Right cardiac atrium (tissue), 5 donors: ENCODE data around the gene USP11. TPM values are rescaled to one million over a fixed set of nuclear protein-coding genes. Genes with fewer than 3 reads are reported as not detected.

ENCODE experiments used
- ATAC-seq, 2 donors: fragments of 200-7000 bp; cut with Tn5 transposase; one replicate each; pipeline versions ENCODE4 v1.8.0 to v1.9.1; 2020; ENCODE audit warnings: moderate library complexity in 2 of 2, mild to moderate bottlenecking in 1 of 2
- DNase-seq, 3 donors: peaks; one replicate each; pipeline ENCODE4 v3.0.0-alpha.2; 2020
- H3K27ac ChIP-seq: one replicate; pipeline ENCODE4 v1.5.1; 2013; ENCODE audit warnings: mild to moderate bottlenecking, low read length, control low read depth, moderate library complexity
- H3K27me3 ChIP-seq: one replicate; pipeline ENCODE4 v1.6.1; 2013; ENCODE audit not compliant: control insufficient read depth, insufficient read depth
- H3K4me1 ChIP-seq: one replicate; pipeline ENCODE4 v1.6.1; 2013; ENCODE audit warnings: low read length; ENCODE audit not compliant: control insufficient read depth, insufficient read depth
- H3K4me3 ChIP-seq: one replicate; pipeline ENCODE4 v1.5.1; 2013; ENCODE audit warnings: low read length, control low read depth
- H3K9me3 ChIP-seq: one replicate; pipeline ENCODE4 v1.6.1; 2013; ENCODE audit warnings: low read length; ENCODE audit not compliant: control insufficient read depth
- WGBS: extraction: QIAGEN DNeasy Blood & Tissue Kit; methylation state at CpG from one replicate; pipeline ENCODE4 v1.1.7; 2013; 5-methylcytosine and 5-hydroxymethylcytosine counted together
- intact Hi-C, 4 donors: fragments of 100-400 bp; cut with DNase I; formaldehyde crosslinking; loops; one replicate each; pipeline versions ENCODE4 v1.11.0 to v1.14.0; 2022 to 2023
- polyA plus RNA-seq: library from polyadenylated mRNA; stranded (reverse); fragments of 200-250 nt; gene quantifications from one replicate; pipeline ENCODE4 v1.2.3, GENCODE V29; 2013
- total RNA-seq, 4 donors: library from RNA; stranded (reverse); fragmentation: NEBNext Ultra II Directional; extraction: Animal tissue kit (Norgen Biotek cat#: 25700); gene quantifications; one replicate each; pipeline ENCODE4 v1.2.1, GENCODE V29; 2021
- donor health status: healthy with polysubstance abuse.
- donor health status: DM: no; HTN: yes; CAD: no.
- donor health status: DM: no; HTN: no; CAD: no.
- donor health status: DM: no; HTN: yes; CAD: no; lungs with severe emphysema.
- donor health status: DM: yes; HTN: yes; CAD: no.

Gene USP11
- total and polyA plus RNA-seq, 5 donors, result 28.3 to 70.4 (median 59.9) TPM

GRCh38 chrX:47226531-47227333 lies 6.1 kb upstream of the USP11 start:
- no peaks in the 10 kb centered on the region for H3K27me3 ChIP-seq
- H3K27ac ChIP-seq, result no peak overlapping the region
- DNase-seq (no peak), ATAC-seq (no peak)
- 85% methylated on average over 19 of the region's 19 CpGs for WGBS
- H3K9me3 ChIP-seq, result no peaks in the 10 kb centered on the region
- H3K4me3 ChIP-seq, result no peak overlapping the region
- H3K4me1 ChIP-seq, result no peaks in the 10 kb centered on the region
- intact Hi-C loops, result no loop called here

DNA sequence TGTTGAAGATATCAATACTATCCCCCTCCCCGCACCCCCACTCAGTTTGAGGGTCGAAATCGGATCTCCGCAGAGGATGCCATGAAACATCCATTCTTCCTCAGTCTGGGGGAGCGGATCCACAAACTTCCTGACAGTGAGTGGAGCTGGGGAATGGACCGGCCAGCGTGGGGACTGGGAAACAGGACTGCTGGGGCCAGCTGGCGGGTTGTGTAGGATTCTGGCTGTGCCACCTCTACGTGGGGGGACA lies 5.5 kb upstream of the USP11 start:
- DNase-seq (no peak), ATAC-seq (no peak)
- 86% methylated on average over 9 of the region's 9 CpGs for WGBS
- no peak overlapping the region for H3K27ac ChIP-seq
- no peak overlapping the region for H3K4me3 ChIP-seq
- intact Hi-C loops, result no loop called here
- H3K9me3 ChIP-seq, result no peaks in the 10 kb centered on the region
- no peaks in the 10 kb centered on the region for H3K4me1 ChIP-seq
- H3K27me3 ChIP-seq, result no peaks in the 10 kb centered on the region

GRCh38 chrX:47228550-47229270 lies 4.1 kb upstream of the USP11 start:
- no peaks in the 10 kb centered on the region for H3K27me3 ChIP-seq
- intact Hi-C loops, result no loop called here
- peaks cover 2% of the 10 kb centered on the region for H3K4me1 ChIP-seq
- no peaks in the 10 kb centered on the region for H3K9me3 ChIP-seq
- H3K27ac ChIP-seq, result no peak overlapping the region
- WGBS, result 91% methylated on average over 12 of the region's 12 CpGs
- ATAC-seq (no peak), DNase-seq (no peak)
- no peak overlapping the region for H3K4me3 ChIP-seq

GRCh38 chrX:47229427-47229826 lies 3.4 kb upstream of the USP11 start:
- Histone ChIP-seq H3K27me3 (no peaks in the 10 kb centered on the region), H3K27ac (no peak overlapping the region), H3K9me3 (no peaks in the 10 kb centered on the region), H3K4me1 (peaks cover 2% of the 10 kb centered on the region), H3K4me3 (no peak overlapping the region)
- DNase-seq, result no peak
- intact Hi-C loops, result no loop called here
- no peak for ATAC-seq
- 95% methylated on average over 6 of the region's 6 CpGs for WGBS

GRCh38 chrX:47230136-47230868 lies 2.5 kb upstream of the USP11 start:
- H3K27ac ChIP-seq, result no peak overlapping the region
- no peak overlapping the region for H3K4me3 ChIP-seq
- peaks cover 2% of the 10 kb centered on the region for H3K4me1 ChIP-seq
- ATAC-seq (no peak), DNase-seq (no peak)
- no peaks in the 10 kb centered on the region for H3K9me3 ChIP-seq
- 84% methylated on average over 5 of the region's 5 CpGs for WGBS
- no peaks in the 10 kb centered on the region for H3K27me3 ChIP-seq
- intact Hi-C loops, result no loop called here

DNA sequence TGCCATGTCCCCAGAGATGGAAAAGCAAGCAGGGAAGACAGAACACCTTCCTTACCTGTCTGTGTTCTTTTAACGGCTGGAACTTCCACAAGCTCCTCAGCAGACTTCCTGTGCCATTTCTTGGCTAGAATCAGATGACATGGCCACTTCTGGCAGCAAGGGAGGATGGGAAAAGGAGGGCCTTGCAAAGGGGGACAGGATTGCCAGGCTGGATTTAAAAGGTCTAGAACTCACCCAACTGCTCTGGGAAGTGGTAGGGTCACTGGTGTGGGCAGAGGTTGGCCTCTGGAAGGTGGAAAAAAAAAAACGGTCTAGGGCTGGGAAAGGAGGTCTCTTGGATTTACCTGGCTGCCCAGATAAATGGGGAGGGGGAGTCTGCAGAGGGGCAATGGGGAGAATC lies 1.6 kb upstream of the USP11 start:
- DNase-seq, result no peak
- Histone ChIP-seq H3K27me3 (no peaks in the 10 kb centered on the region), H3K9me3 (no peaks in the 10 kb centered on the region), H3K27ac (no peak overlapping the region), H3K4me1 (peaks cover 2% of the 10 kb centered on the region), H3K4me3 (no peak overlapping the region)
- ATAC-seq, result no peak
- 74% methylated on average over 2 of the region's 2 CpGs for WGBS
- intact Hi-C loops, result no loop called here

DNA sequence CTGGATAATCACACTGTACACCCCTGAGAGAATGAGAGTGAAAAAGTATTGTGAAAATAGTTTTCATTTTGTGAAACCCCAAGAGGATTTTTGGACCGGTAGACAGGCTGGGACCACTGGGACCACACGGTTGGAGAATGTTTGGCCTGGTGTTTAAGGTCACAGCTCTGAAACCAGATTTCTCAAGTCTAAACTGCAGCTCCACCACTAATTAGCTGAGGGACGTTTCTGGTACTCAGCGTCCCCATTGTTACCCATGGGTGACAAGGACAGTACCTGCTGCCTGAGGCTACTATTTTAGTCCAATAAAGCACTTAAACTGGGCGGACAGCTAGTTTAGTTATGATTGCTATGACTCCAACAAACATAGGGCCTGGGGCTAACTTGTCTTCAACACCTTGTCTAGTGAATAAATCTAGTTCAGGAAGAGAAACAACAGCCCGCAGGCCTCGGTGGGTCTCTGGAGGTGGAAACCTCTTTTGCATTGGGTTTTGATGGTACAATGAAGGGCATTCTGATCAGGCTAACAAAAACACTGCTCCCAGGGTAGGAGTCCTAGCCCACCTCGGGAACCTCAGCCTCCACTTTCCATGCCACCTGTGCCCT lies 509 bp upstream of the USP11 start:
- peaks cover 2% of the 10 kb centered on the region for H3K4me1 ChIP-seq
- H3K27me3 ChIP-seq, result no peaks in the 10 kb centered on the region
- no peaks in the 10 kb centered on the region for H3K9me3 ChIP-seq
- ATAC-seq (no peak), DNase-seq (no peak)
- 64% methylated on average over 8 of the region's 8 CpGs for WGBS
- H3K27ac ChIP-seq, result peak overlapping the region; percentile 100
- intact Hi-C loops, result no loop called here
- peak overlapping the region; percentile 84 for H3K4me3 ChIP-seq

DNA sequence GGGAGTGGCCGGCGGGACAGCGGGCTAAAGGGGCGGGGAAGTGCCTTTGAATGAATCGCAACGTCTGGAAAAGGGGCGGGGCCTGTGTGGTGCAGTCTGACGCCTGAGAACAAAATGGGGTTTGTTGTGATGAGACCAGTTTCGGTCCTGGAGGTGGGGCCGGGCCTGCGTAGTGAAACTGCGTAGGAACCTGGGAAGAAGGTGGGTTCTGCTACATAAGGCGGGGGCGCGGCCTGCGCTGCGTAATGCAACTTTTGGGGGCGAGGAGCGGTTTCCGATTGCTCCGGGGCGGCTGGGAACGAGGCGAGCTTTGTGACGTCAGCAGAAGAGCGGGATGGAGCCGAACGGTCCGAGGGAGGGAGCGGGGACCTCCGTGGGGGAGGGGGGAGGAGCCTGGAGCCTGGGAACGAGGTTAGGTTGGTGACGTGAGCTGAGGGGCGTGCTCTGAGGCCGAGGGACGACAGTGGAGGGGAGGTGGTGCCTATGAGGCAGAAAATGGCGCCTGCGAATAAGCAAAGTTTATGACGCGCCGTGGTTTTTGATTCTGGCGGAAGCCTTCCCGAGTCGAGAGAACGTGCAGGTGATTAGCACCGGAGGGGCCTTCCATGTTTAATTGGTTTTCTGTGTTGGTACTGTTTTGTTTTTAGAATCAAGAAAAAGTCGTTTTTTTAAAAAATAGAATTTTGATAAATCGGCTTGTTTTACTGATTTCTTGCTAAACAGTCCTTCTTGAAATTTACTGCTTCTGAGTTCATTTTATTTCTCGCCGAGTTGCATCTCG lies 714 bp downstream of the USP11 start:
- Histone ChIP-seq H3K4me3 (peak overlapping the region; percentile 84), H3K27ac (peak overlapping the region; percentile 100), H3K4me1 (peaks cover 2% of the 10 kb centered on the region), H3K27me3 (no peaks in the 10 kb centered on the region), H3K9me3 (no peaks in the 10 kb centered on the region)
- WGBS, result under 1% methylated on average over 48 of the region's 51 CpGs
- intact Hi-C loops, result no loop called here
- peak; percentile 94 to 98 (median 97) for DNase-seq
- ATAC-seq, result peak; percentile 94 to 97

DNA sequence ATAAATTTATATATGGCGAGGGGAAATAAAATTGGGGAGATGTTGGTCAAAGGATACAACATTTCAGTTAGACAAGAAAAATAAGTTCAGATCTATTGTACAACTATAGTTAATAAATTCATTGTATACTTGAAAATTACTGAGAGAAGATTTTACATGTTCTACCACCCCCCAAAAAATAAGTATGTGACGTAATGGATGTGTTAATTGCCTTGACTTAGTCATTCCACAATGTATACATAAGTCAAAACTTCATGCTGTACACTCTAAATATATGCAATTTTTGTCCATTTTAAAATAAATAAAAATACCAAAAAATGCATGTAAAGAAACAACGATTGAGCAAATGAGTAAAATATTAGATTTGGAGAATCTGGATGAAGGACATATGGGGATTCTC lies 1.8 kb downstream of the USP11 start:
- H3K27ac ChIP-seq, result no peak overlapping the region

DNA sequence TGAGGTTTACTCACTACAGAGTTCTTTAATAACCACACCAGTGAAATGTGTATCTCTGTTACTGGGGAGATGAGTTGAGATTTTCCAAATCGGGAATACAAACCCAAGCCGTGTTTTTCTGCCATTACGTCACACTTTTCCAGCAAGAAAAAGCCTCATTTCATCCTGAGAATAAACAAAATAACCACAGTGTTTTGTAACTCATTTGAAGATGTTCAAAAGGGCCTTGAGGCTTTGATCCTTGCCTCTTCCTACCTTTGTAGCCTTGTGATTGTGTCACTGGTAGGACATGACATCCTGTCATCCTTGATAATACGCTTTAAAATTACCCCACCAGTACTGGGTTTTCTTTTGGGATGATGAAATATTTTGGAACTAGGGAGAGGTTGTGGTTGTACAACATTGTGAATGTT lies 2.9 kb downstream of the USP11 start:
- no peaks in the 10 kb centered on the region for H3K27me3 ChIP-seq
- H3K4me3 ChIP-seq, result no peak overlapping the region
- DNase-seq (no peak), ATAC-seq (no peak)
- peak overlapping the region; percentile 7 for H3K27ac ChIP-seq
- intact Hi-C loops, result no loop called here
- H3K9me3 ChIP-seq, result no peaks in the 10 kb centered on the region
- H3K4me1 ChIP-seq, result peaks cover 2% of the 10 kb centered on the region
- 63% methylated on average over 4 of the region's 4 CpGs for WGBS

More for the DNA sequence above, 1.8 kb downstream of the USP11 start:
- WGBS, result 50% methylated on average over 3 of the region's 3 CpGs
- DNase-seq, result no peak
- ATAC-seq, result no peak
- Histone ChIP-seq H3K4me1 (peaks cover 2% of the 10 kb centered on the region), H3K27me3 (no peaks in the 10 kb centered on the region), H3K9me3 (no peaks in the 10 kb centered on the region), H3K4me3 (peak overlapping the region; percentile 84)
- intact Hi-C loops, result no loop called here
